HEK293 (cell line): Measurements from ENCODE around the gene PLA2G1B.

Experiments used
- GLIS2 ChIP-seq: fragments of 450-650 bp; formaldehyde crosslinking; IDR thresholded peaks from 2 replicates; pipeline ENCODE4 v1.5.1; 2016; ENCODE audit warnings: missing biosample characterization, missing genetic modification characterization
- HOXA7 ChIP-seq: sonication (generic); formaldehyde crosslinking; IDR thresholded peaks from 2 replicates; pipeline ENCODE4 v1.8.1; 2022; ENCODE audit warnings: missing genetic modification reagents, borderline replicate concordance
- KLF1 ChIP-seq: fragments of 450-650 bp; formaldehyde crosslinking; IDR thresholded peaks from 2 replicates; pipeline ENCODE4 v1.5.1; 2016; ENCODE audit warnings: missing biosample characterization, missing genetic modification characterization
- KLF8 ChIP-seq: fragments of 450-650 bp; formaldehyde crosslinking; IDR thresholded peaks from 2 replicates; pipeline ENCODE4 v1.5.1; 2016; ENCODE audit warnings: missing biosample characterization, missing genetic modification characterization
- KLF9 ChIP-seq: fragments of 450-650 bp; formaldehyde crosslinking; IDR thresholded peaks from 2 replicates; pipeline ENCODE4 v1.5.1; 2016; ENCODE audit warnings: missing biosample characterization, missing genetic modification characterization, low read depth
- MZF1 ChIP-seq: fragments of 450-650 bp; formaldehyde crosslinking; IDR thresholded peaks from 2 replicates; pipeline ENCODE4 v1.5.1; 2017; ENCODE audit warnings: missing biosample characterization, missing genetic modification characterization, borderline replicate concordance
- PRDM10 ChIP-seq: fragments of 450-650 bp; formaldehyde crosslinking; IDR thresholded peaks from 2 replicates; pipeline ENCODE4 v1.5.1; 2016; ENCODE audit warnings: missing biosample characterization, missing genetic modification characterization
- PRDM6 ChIP-seq: fragments of 450-650 bp; formaldehyde crosslinking; IDR thresholded peaks from 2 replicates; pipeline ENCODE4 v1.5.1; 2017; ENCODE audit warnings: missing biosample characterization, missing genetic modification characterization
- TRIM28 ChIP-seq: IDR thresholded peaks from 2 replicates; pipeline ENCODE4 v1.6.1; 2011; ENCODE audit warnings: low read length, control low read depth, borderline replicate concordance
- YY1 ChIP-seq: fragments of 450-650 bp; formaldehyde crosslinking; IDR thresholded peaks from 2 replicates; pipeline ENCODE4 v1.5.1; 2018; ENCODE audit warnings: missing biosample characterization, missing genetic modification characterization
- YY2 ChIP-seq: fragments of 450-650 bp; formaldehyde crosslinking; IDR thresholded peaks from 2 replicates; pipeline ENCODE4 v1.5.1; 2016; ENCODE audit warnings: missing biosample characterization, missing genetic modification characterization
- ZBTB17 ChIP-seq: fragments of 450-650 bp; formaldehyde crosslinking; IDR thresholded peaks from 2 replicates; pipeline ENCODE4 v1.5.1; 2016; ENCODE audit warnings: missing biosample characterization, missing genetic modification characterization
- ZEB2 ChIP-seq: fragments of 450-650 bp; formaldehyde crosslinking; IDR thresholded peaks from 2 replicates; pipeline ENCODE4 v1.5.1; 2016; ENCODE audit warnings: missing biosample characterization, missing genetic modification characterization
- ZFP41 ChIP-seq: fragments of 450-650 bp; formaldehyde crosslinking; IDR thresholded peaks from 2 replicates; pipeline ENCODE4 v1.5.1; 2016; ENCODE audit warnings: missing biosample characterization, missing genetic modification characterization, borderline replicate concordance
- ZNF133 ChIP-seq: fragments of 450-650 bp; formaldehyde crosslinking; IDR thresholded peaks from 2 replicates; pipeline ENCODE4 v1.5.1; 2016; ENCODE audit warnings: missing biosample characterization, missing genetic modification characterization
- ZNF211 ChIP-seq: fragments of 450-650 bp; formaldehyde crosslinking; IDR thresholded peaks from 2 replicates; pipeline ENCODE4 v1.5.1; 2016; ENCODE audit warnings: low read depth, missing biosample characterization, missing genetic modification characterization
- ZNF23 ChIP-seq: fragments of 450-650 bp; formaldehyde crosslinking; IDR thresholded peaks from 2 replicates; pipeline ENCODE4 v1.5.1; 2016; ENCODE audit warnings: missing biosample characterization, missing genetic modification characterization, borderline replicate concordance
- ZNF404 ChIP-seq: fragments of 450-650 bp; formaldehyde crosslinking; IDR thresholded peaks from 2 replicates; pipeline ENCODE4 v1.5.1; 2017; ENCODE audit warnings: missing biosample characterization, missing genetic modification characterization
- ZNF510 ChIP-seq: fragments of 450-650 bp; formaldehyde crosslinking; IDR thresholded peaks from 2 replicates; pipeline ENCODE4 v1.5.1; 2018; ENCODE audit warnings: mild to moderate bottlenecking, missing genetic modification characterization, missing biosample characterization; ENCODE audit not compliant: insufficient replicate concordance
- ZNF529 ChIP-seq: fragments of 450-650 bp; formaldehyde crosslinking; IDR thresholded peaks from 2 replicates; pipeline ENCODE4 v1.5.1; 2017; ENCODE audit warnings: missing genetic modification characterization, missing biosample characterization; ENCODE audit not compliant: insufficient replicate concordance
- ZNF544 ChIP-seq: fragments of 450-650 bp; formaldehyde crosslinking; IDR thresholded peaks from 2 replicates; pipeline ENCODE4 v1.5.0; 2017; ENCODE audit warnings: missing biosample characterization, missing genetic modification characterization
- ZNF658 ChIP-seq: fragments of 450-650 bp; formaldehyde crosslinking; IDR thresholded peaks from 2 replicates; pipeline ENCODE4; 2016; ENCODE audit warnings: missing biosample characterization, missing genetic modification characterization
- ZNF670 ChIP-seq: fragments of 450-650 bp; formaldehyde crosslinking; IDR thresholded peaks from 2 replicates; pipeline ENCODE4 v1.5.1; 2016; ENCODE audit warnings: missing biosample characterization, missing genetic modification characterization, low read depth
- ZNF776 ChIP-seq: fragments of 450-650 bp; formaldehyde crosslinking; IDR thresholded peaks from 2 replicates; pipeline ENCODE4 v1.5.0; 2017; ENCODE audit warnings: missing biosample characterization, missing genetic modification characterization, borderline replicate concordance
- ZSCAN23 ChIP-seq: fragments of 450-650 bp; formaldehyde crosslinking; IDR thresholded peaks from 2 replicates; pipeline ENCODE4 v1.5.1; 2016; ENCODE audit warnings: missing biosample characterization, missing genetic modification characterization
- TF ChIP-seq, protein P1 (sequence below): fragments of 450-650 bp; formaldehyde crosslinking; optimal IDR thresholded peaks from 2 replicates; pipeline ENCODE3; 2016; ENCODE audit warnings: missing biosample characterization, mild to moderate bottlenecking, missing genetic modification characterization
- TF ChIP-seq, protein P2 (sequence below): fragments of 450-650 bp; formaldehyde crosslinking; IDR thresholded peaks from 2 replicates; pipeline ENCODE4 v1.5.1; 2016; ENCODE audit warnings: missing biosample characterization, missing genetic modification characterization
- TF ChIP-seq, protein P3 (sequence below): sonication (generic); formaldehyde crosslinking; IDR thresholded peaks from 2 replicates; pipeline ENCODE4 v1.8.1; 2022; ENCODE audit warnings: mild to moderate bottlenecking, moderate library complexity, missing genetic modification reagents
- TF ChIP-seq, protein P4 (sequence below): fragments of 450-650 bp; formaldehyde crosslinking; IDR thresholded peaks from 2 replicates; pipeline ENCODE4 v1.5.1; 2016; ENCODE audit warnings: missing biosample characterization, missing genetic modification characterization

PLA2G1B gene

GRCh38 chr12:120367924-120368788, 40.6 kb upstream of the PLA2G1B start (continued):
- TF ChIP-seq YY2 (no peak), PRDM6 (tag by site-specific recombination) (no peak), ZSCAN23 (no peak), YY1 (no peak), ZEB2 (tag by site-specific recombination) (no peak), ZNF776 (no peak), MZF1 (tag by site-specific recombination) (no peak), KLF8 (tag by site-specific recombination) (no peak; the same call in 1 of the 2 replicates), ZNF510 (tag by site-specific recombination) (no peak), GLIS2 (peak; percentile 60; the same call in 1 of the 2 replicates), HOXA7 (no peak), ZBTB17 (tag by site-specific recombination) (no peak), ZFP41 (tag by site-specific recombination) (no peak), PRDM10 (tag by site-specific recombination) (peak; percentile 96), ZNF670 (tag by site-specific recombination) (no peak), KLF9 (tag by site-specific recombination) (no peak), ZNF404 (tag by site-specific recombination) (no peak), ZNF544 (tag by site-specific recombination) (no peak), ZNF23 (tag by site-specific recombination) (no peak), ZNF211 (tag by site-specific recombination) (no peak), KLF1 (tag by site-specific recombination) (0 out of 2 replicates have a peak, but pooled peaks have one; percentile 4), TRIM28 (no peak), ZNF529 (tag by site-specific recombination) (no peak), ZNF658 (tag by site-specific recombination) (no peak), ZNF133 (no peak)
- TF ChIP-seq, protein P1, sequence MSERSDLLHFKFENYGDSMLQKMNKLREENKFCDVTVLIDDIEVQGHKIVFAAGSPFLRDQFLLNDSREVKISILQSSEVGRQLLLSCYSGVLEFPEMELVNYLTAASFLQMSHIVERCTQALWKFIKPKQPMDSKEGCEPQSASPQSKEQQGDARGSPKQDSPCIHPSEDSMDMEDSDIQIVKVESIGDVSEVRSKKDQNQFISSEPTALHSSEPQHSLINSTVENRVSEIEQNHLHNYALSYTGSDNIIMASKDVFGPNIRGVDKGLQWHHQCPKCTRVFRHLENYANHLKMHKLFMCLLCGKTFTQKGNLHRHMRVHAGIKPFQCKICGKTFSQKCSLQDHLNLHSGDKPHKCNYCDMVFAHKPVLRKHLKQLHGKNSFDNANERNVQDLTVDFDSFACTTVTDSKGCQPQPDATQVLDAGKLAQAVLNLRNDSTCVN (tag by site-specific recombination): peak; percentile 58
- TF ChIP-seq, protein P2, sequence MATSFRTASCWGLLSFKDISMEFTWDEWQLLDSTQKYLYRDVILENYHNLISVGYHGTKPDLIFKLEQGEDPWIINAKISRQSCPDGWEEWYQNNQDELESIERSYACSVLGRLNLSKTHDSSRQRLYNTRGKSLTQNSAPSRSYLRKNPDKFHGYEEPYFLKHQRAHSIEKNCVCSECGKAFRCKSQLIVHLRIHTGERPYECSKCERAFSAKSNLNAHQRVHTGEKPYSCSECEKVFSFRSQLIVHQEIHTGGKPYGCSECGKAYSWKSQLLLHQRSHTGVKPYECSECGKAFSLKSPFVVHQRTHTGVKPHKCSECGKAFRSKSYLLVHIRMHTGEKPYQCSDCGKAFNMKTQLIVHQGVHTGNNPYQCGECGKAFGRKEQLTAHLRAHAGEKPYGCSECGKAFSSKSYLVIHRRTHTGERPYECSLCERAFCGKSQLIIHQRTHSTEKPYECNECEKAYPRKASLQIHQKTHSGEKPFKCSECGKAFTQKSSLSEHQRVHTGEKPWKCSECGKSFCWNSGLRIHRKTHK (tag by site-specific recombination): no peak
- TF ChIP-seq, protein P3, sequence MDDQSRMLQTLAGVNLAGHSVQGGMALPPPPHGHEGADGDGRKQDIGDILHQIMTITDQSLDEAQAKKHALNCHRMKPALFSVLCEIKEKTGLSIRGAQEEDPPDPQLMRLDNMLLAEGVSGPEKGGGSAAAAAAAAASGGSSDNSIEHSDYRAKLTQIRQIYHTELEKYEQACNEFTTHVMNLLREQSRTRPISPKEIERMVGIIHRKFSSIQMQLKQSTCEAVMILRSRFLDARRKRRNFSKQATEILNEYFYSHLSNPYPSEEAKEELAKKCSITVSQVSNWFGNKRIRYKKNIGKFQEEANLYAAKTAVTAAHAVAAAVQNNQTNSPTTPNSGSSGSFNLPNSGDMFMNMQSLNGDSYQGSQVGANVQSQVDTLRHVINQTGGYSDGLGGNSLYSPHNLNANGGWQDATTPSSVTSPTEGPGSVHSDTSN (CRISPR knock-in tag): no peak
- TF ChIP-seq, protein P4, sequence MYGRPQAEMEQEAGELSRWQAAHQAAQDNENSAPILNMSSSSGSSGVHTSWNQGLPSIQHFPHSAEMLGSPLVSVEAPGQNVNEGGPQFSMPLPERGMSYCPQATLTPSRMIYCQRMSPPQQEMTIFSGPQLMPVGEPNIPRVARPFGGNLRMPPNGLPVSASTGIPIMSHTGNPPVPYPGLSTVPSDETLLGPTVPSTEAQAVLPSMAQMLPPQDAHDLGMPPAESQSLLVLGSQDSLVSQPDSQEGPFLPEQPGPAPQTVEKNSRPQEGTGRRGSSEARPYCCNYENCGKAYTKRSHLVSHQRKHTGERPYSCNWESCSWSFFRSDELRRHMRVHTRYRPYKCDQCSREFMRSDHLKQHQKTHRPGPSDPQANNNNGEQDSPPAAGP (tag by site-specific recombination): peak; percentile 75; the same call in 1 of the 2 replicates
